Stimulated activated CD4-positive, alpha-beta T cell treated with anti-CD3 and anti-CD28 coated beads, Interleukin-1b, Interleukin-23, amount 100 ng/mL, for 1 hour (primary cell): ENCODE measurements around the gene FAM163B.

ENCODE experiments used
- DNase-seq, 2 donors: peaks; one replicate each; pipeline ENCODE4 v3.0.0-alpha.2; 2020; ENCODE audit warnings: low read depth in 2 of 2

The FAM163B gene

DNA sequence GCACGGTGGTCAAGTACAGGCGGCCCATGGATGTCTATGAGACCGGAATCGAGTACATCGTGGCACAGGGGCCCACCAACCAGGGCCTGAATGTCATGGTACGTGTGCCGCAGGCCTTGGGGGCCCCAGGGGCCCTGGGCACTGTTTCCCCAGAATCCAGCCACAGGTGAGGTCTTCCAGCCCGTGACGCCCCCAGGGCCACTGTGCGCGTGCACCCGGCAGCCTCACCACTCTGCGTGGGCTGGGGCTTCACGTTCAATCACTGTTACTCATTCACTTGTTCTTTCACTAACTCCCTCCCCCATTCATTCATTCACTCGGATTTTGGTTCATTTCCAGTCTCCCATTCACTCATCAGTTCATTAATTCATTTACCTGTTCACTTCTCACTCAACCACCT is 62.1 kb downstream of the FAM163B start:
- DNase-seq: no peak

DNA sequence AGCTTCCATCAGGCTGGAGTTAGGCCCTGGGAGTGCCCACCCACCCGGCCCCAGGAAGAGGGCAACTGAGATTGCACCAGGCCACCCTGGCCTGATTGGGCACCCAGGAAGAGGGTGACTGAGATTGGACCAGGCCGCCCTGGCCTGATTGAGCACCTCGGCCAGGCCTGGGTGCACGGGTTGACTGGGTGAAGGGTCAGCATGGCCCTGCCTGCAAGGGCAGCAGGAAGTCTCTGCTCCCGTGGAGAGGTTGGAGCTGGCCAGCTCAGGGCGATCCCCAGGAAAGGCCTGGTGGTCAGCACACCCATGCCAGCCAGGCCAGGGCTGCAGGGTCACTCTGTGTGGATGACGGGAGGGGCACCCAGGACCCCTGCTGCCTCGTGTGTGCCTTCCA is 62.9 kb downstream of the FAM163B start:
- DNase-seq: no peak

- DNase-seq: no peak
Measured at GRCh38 chr9:133545494-133546286, 63.5 kb downstream of the FAM163B start.

DNA sequence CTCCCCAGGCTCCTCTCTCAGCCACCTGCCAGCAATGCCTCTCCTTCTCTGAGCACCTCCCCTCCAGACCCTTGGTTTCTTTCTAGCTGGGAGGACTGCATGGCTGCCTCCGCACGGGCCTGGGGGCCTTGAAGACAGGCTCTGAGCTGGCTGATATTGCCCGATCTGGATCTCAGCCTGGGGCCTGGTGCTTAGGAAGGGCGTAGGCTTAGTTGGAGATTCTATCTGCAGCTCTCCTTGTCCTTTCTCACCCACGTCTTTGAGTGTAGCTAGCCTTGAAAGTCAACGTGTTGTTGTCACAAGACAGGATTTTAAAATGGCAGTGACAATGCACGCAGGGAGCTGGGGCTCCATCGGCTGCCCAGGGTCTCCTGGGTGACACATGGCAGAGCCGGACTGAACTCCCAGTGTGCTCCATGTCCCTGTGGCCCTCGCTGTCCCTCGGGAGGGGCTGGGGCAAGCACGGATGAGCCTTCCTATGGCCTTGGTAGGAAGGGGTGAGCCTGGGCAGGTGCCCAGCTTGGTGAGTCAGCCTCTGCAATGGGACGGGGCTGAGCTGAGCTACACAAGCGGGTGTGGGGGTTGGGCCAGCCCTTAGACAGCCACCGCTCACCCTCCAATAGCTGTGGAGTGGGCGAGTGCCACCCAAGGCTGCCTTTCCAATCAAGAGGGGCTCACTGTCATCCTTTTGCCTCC is 65.3 kb downstream of the FAM163B start:
- DNase-seq: no peak

DNA sequence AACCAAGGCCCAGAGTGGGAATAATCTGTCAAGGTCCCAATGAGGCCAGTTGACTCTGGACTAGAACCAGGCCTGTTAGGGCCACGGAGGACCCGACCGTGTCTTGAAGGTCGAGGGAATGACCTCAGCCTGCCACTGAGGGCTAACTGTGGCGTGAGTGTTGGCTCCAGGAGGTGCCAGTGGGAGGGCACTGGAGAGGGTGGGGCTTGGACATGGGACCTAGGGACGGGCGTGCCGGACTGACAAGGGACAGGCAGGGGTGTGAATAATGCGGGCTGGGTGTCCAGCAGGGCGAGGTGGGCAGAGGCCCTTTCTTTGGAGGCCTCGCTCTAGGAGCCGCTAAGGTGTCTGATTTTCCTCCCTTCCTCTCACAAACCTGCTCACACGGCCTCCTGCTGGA is 67.2 kb downstream of the FAM163B start:
- DNase-seq: no peak

- no peak for DNase-seq
Measured at GRCh38 chr9:133540698-133541025, 68.5 kb downstream of the FAM163B start.

GRCh38 chr9:133539991-133540697 is 69.0 kb downstream of the FAM163B start:
- no peak for DNase-seq

GRCh38 chr9:133538851-133539833 is 70.0 kb downstream of the FAM163B start:
- no peak for DNase-seq

- no peak for DNase-seq
Measured at GRCh38 chr9:133538176-133538575, 71.0 kb downstream of the FAM163B start.

DNA sequence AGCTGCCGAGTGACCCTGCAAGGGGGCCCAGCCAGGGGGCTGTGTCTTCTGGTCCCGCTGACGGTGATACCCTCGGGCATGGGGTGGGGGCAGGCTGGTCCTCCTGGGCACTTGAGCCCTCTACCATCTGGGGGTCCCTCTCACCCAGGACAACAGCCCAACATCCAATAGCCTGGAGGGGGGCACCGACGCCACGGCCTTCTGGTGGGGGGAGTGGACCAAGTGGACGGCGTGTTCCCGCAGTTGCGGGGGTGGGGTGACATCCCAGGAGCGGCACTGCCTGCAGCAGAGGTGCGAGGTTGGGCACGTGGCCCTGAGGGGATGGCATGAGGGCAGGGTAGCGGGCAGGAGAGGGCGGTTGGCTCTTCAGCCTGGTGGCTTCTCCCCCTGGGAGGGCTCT is 71.9 kb downstream of the FAM163B start:
- no peak for DNase-seq

DNA sequence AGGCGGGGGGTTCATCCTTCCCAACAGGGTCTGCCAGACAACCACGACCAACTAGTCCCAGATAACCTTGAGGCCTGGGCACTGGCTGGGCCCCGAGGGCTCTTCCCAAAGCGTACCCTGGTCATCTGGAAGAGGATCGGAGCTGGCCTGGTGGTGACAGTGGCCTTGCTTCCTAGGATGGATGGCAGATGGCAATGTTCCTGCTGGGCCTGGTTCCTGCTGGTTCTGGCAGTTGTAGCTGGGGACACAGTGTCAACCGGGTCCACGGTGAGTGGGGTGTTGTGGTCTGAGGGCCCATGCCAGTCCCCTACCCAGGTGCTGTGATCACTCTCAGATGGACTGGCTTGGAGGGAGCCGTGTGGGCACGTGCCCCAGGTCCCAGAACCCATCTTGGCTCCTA is 72.7 kb downstream of the FAM163B start:
- DNase-seq: no peak

DNA sequence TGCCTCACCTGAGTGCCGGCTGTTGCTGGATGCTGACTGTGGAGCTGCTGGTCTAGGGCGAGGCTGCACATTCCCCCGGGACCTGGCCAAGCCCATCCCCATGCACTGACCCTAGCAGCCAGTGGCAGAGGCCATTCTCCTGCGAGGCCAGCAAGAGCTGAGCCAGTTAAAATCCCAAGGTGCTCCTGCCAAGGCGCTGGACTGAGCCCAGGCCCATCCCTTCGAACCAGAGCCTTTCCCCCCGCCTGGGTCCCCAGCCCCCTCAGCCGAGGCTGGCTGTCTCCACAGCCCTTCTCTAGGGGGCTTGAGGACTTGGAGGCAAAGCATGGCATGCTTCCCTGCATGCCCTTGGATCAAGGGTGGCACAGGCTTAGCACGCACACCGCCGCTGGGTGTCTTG is 73.1 kb downstream of the FAM163B start:
- DNase-seq: no peak

DNA sequence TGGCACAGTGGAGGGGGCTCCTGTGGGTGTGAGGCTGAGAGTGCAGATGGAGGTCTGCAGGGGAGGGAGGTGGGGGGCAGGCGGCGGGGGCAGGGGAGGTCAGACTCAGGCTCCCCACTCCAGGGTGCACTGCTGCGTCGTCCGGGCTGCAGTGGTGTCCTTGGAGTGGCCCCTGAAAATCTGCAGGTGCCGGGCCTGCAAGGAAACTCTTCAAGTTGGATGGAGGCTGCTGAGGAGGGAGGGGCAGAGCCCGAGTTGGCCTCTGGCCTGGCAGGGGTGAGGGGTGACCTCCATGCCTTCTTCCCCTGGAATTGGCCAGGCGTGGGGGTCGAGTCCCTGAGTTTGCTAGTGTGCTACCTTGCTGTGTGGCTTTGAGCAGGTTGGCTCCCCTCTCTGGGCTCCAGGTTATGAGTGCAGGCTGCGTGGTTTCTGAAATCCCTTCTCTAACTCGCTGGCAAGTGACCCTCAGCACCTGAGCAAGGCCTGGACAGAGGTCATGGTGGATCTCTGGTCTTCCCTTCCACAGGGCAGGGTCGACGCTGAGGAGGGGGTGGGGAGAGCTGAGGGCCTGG is 73.8 kb downstream of the FAM163B start:
- no peak for DNase-seq

DNA sequence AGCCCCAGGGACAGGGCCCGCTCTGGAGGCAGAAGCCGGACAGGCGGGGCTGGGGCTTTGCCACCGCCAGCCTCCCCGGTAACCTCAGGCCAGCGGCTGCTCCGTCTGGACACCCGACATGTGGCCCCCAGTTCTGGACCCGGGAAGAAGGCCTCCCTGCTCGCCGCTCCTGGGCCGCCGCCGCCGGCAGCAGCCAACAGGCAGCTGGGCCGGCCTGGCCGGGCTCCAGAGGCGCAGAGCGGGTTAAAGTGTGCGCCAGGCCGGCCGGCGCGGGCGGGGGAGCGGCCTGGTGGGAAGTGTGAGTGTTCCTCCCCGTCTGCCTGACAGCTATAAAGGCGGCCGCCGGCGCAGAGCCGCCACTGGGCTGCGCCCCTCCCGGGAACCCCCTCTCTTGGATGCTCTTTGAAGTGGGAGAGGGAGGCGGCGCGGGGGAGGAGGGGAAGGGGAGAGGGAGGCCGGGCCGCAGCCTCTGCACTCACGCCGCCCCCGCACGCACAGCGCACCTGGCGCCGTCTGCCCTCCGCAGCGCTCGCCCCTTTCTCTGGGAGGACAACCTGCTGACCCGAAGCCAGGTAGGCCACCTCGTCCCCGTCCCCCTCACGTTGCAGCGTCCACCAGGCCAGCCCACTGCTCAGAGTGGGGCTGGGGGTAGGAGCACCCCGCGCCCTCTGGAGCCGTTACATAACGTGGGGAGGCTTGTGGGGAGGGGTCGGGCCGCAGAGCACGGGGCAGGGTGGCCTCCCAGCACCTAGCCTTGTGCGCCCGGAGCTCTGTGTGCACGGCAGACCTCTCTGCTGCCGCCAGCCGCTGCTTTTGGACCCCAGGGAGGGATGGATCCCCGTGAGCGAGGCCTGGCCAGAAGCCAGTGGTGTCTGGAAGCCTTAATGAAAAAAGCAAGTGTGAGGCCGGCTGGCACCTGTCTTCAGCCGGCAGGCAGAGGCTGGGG is 74.6 kb downstream of the FAM163B start, which contains the start of gene ADAMTSL2:
Gene ADAMTSL2, plus strand, starts transcription at position 359 of the 946 bp plus-strand sequence. CDS start 2,009 bp downstream, outside the sequence.
- DNase-seq: peak; percentile 18 to 22

GRCh38 chr9:133533857-133534256 is 75.3 kb downstream of the FAM163B start:
- DNase-seq: no peak

- peak; percentile 35 to 59 for DNase-seq
Measured at GRCh38 chr9:133532937-133533668, 76.1 kb downstream of the FAM163B start.

GRCh38 chr9:133531293-133531692 is 77.9 kb downstream of the FAM163B start:
- DNase-seq: no peak

- no peak for DNase-seq
Measured at GRCh38 chr9:133529874-133530273, 79.3 kb downstream of the FAM163B start.

- DNase-seq: no peak
Measured at GRCh38 chr9:133529457-133529856, 79.7 kb downstream of the FAM163B start.
